Spleen (tissue), 11 donors: ENCODE data around the gene SPRY1. TPM values are rescaled to one million over a fixed set of nuclear protein-coding genes. Genes with fewer than 3 reads are reported as not detected.

ENCODE experiments used
- DNase-seq: peaks from one replicate; pipeline ENCODE4 v3.0.0-alpha.2; 2020
- H3K27ac ChIP-seq, 8 donors: fragments of 200-600 bp; sonication (generic) in 7 of 8; 1 replicate in 4 of 8; 2 replicates in 4 of 8; pipeline versions ENCODE4 v1.5.0 to v1.8.0; 2016 to 2021; ENCODE audit warnings: inconsistent platforms in 4 of 8, mild to moderate bottlenecking in 4 of 8, moderate library complexity in 1 of 8
- H3K27me3 ChIP-seq, 7 donors: fragments of 200-600 bp; sonication (generic) in 6 of 7; replicated peaks in 1 of 7; 1 replicate in 4 of 7; 2 replicates in 3 of 7; pipeline versions ENCODE4 v1.5.0 to v1.8.0; 2016 to 2021; ENCODE audit warnings: inconsistent platforms in 3 of 7, mild to moderate bottlenecking in 1 of 7
- H3K36me3 ChIP-seq, 6 donors: fragments of 200-600 bp; sonication (generic) in 5 of 6; 1 replicate in 4 of 6; 2 replicates in 2 of 6; pipeline versions ENCODE4 v1.5.0 to v1.8.0; 2016 to 2021; ENCODE audit warnings: inconsistent platforms in 2 of 6
- H3K4me1 ChIP-seq, 6 donors: fragments of 200-600 bp; sonication (generic) in 5 of 6; 1 replicate in 3 of 6; 2 replicates in 3 of 6; pipeline versions ENCODE4 v1.5.0 to v1.8.0; 2016 to 2021; ENCODE audit warnings: inconsistent platforms in 3 of 6
- H3K4me3 ChIP-seq, 8 donors: fragments of 200-600 bp; sonication (generic) in 7 of 8; 1 replicate in 4 of 8; 2 replicates in 4 of 8; pipeline versions ENCODE4 v1.5.0 to v1.8.0; 2016 to 2021; ENCODE audit warnings: inconsistent platforms in 4 of 8, mild to moderate bottlenecking in 4 of 8, moderate library complexity in 2 of 8
- H3K9me3 ChIP-seq, 8 donors: fragments of 200-600 bp; sonication (generic) in 7 of 8; 1 replicate in 4 of 8; 2 replicates in 4 of 8; pipeline versions ENCODE4 v1.5.0 to v1.8.0; 2016 to 2021; ENCODE audit warnings: inconsistent platforms in 4 of 8
- CTCF ChIP-seq, 11 experiments: fragments of 200-600 bp in 7 of 11; fragments of 450-650 bp in 4 of 11; sonication (generic) in 4 of 11; IDR thresholded peaks in 8 of 11; conservative IDR thresholded peaks in 3 of 11; 1 replicate in 7 of 11; 2 replicates in 4 of 11; pipeline versions ENCODE4 v1.4.0 to v1.8.0; 2016 to 2021; ENCODE audit warnings: antibody characterized with exemption in 11 of 11, inconsistent platforms in 4 of 11, mild to moderate bottlenecking in 1 of 11
- POLR2A ChIP-seq, 3 donors: fragments of 450-650 bp; IDR thresholded peaks; one replicate each; pipeline ENCODE4 v1.5.1; 2017; ENCODE audit warnings: antibody characterized with exemption in 3 of 3, mild to moderate bottlenecking in 1 of 3
- POLR2AphosphoS5 ChIP-seq, 3 donors: sonication (generic); formaldehyde crosslinking; IDR thresholded peaks; one replicate each; pipeline ENCODE4 v1.5.1; 2017; ENCODE audit warnings: antibody characterized with exemption in 3 of 3
- WGBS, 5 donors: extraction: QIAGEN DNeasy Blood & Tissue Kit in 3 of 5; methylation state at CpG; one replicate each; pipeline versions ENCODE4 v1.1.5 to v1.1.7; 2013 to 2018; 5-methylcytosine and 5-hydroxymethylcytosine counted together
- intact Hi-C: fragments of 100-400 bp; cut with DNase I; formaldehyde crosslinking; loops from one replicate; pipeline ENCODE4 v1.15.0; 2023; ENCODE audit warnings: low total_unique reads
- polyA plus RNA-seq, 3 donors: library from polyadenylated mRNA; stranded (reverse); fragments of 200-250 nt; gene quantifications; one replicate each; pipeline ENCODE4 v1.2.1, GENCODE V29; 2013
- total RNA-seq, 7 donors: library from RNA; depleted of rRNA in 3 of 7; stranded (reverse); fragments of >200 nt in 3 of 7; fragmentation: NEBNext Ultra II Directional in 4 of 7; extraction: Animal tissue kit (Norgen Biotek cat#: 25700) in 4 of 7; gene quantifications; one replicate each; pipeline versions ENCODE4 v1.1.0 to v1.2.1, GENCODE V29; 2016 to 2021
- donor health status: healthy with polysubstance abuse.
- donor health status: DM: no; HTN: no; CAD: no; lungs with moderate emphysema.
- donor health status: DM: no; HTN: no; CAD: no.
- donor health status: Bipolar disorder and iron deficiency.
- donor health status: healthy.
- donor health status: DM: no; HTN: no; CAD: no.
- donor health status: DM: yes; HTN: yes; CAD: no.

SPRY1 gene
- total and polyA plus RNA-seq, 10 donors = 7.2 to 71.3 (median 30.6) TPM

- no peak overlapping the region for H3K4me3 ChIP-seq
- no peaks in the 10 kb centered on the region for H3K27me3 ChIP-seq
- DNase-seq = no peak
- intact Hi-C loops = no loop called here
- no peaks in the 10 kb centered on the region for H3K9me3 ChIP-seq
- TF ChIP-seq CTCF (IDR thresholded peaks at IDR 0.05 in 8 of 11, conservative IDR thresholded peaks at IDR 0.05 in 3 of 11) (no peak), POLR2AphosphoS5 (IDR thresholded peaks at IDR 0.05) (no peak), POLR2A (IDR thresholded peaks at IDR 0.05) (no peak)
- no peaks in the 10 kb centered on the region for H3K36me3 ChIP-seq
- peaks cover 0 to 7% (median 0%) of the 10 kb centered on the region in 6 donors for H3K4me1 ChIP-seq
- no peak overlapping the region for H3K27ac ChIP-seq
- 80 to 93% (median 84%) methylated on average over 5 of the region's 5 CpGs for whole genome bisulfite sequencing, 5 donors
Measured at GRCh38 chr4:123354701-123355100, 41.9 kb upstream of the SPRY1 start.

GRCh38 chr4:123356921-123357320, 39.7 kb upstream of the SPRY1 start:
- no peak for DNase-seq
- intact Hi-C loops = no loop called here
- Histone ChIP-seq H3K27ac (no peak overlapping the region), H3K4me3 (no peak overlapping the region), H3K4me1 (peaks cover 0 to 7% (median 0%) of the 10 kb centered on the region in 6 donors), H3K27me3 (no peaks in the 10 kb centered on the region), H3K36me3 (no peaks in the 10 kb centered on the region), H3K9me3 (peaks cover 0 to 1% (median 0%) of the 10 kb centered on the region in 8 donors)
- WGBS, 5 donors = 72 to 95% (median 75%) methylated on average over 7 of the region's 7 CpGs
- TF ChIP-seq CTCF (IDR thresholded peaks at IDR 0.05 in 8 of 11, conservative IDR thresholded peaks at IDR 0.05 in 3 of 11) = no peak
- no peak for TF ChIP-seq POLR2A (IDR thresholded peaks at IDR 0.05)
- TF ChIP-seq POLR2AphosphoS5 (IDR thresholded peaks at IDR 0.05) = no peak

- no peak for TF ChIP-seq CTCF (IDR thresholded peaks at IDR 0.05 in 8 of 11, conservative IDR thresholded peaks at IDR 0.05 in 3 of 11)
- TF ChIP-seq POLR2AphosphoS5 (IDR thresholded peaks at IDR 0.05) = no peak
- TF ChIP-seq POLR2A (IDR thresholded peaks at IDR 0.05) = no peak
- H3K9me3 ChIP-seq = peaks cover 0 to 6% (median 0%) of the 10 kb centered on the region in 8 donors
- H3K27me3 ChIP-seq = no peaks in the 10 kb centered on the region
- H3K4me1 ChIP-seq = no peaks in the 10 kb centered on the region
- intact Hi-C loops = no loop called here
- H3K36me3 ChIP-seq = no peaks in the 10 kb centered on the region
- peak overlapping the region in 1 of 8 donors; percentile 67 for H3K27ac ChIP-seq
- WGBS, 5 donors = 59 to 68% (median 62%) methylated on average over 5 of the region's 5 CpGs
- DNase-seq = no peak
- H3K4me3 ChIP-seq = no peak overlapping the region
Measured at GRCh38 chr4:123359449-123360315, 36.9 kb upstream of the SPRY1 start.

- H3K27me3 ChIP-seq = no peaks in the 10 kb centered on the region
- WGBS, 5 donors = 91 to 98% (median 96%) methylated on average over 2 of the region's 2 CpGs
- no peak for TF ChIP-seq CTCF (IDR thresholded peaks at IDR 0.05 in 8 of 11, conservative IDR thresholded peaks at IDR 0.05 in 3 of 11)
- no peak for TF ChIP-seq POLR2A (IDR thresholded peaks at IDR 0.05)
- no peak for TF ChIP-seq POLR2AphosphoS5 (IDR thresholded peaks at IDR 0.05)
- H3K36me3 ChIP-seq = no peaks in the 10 kb centered on the region
- intact Hi-C loops = no loop called here
- no peak for DNase-seq
- H3K9me3 ChIP-seq = peaks cover 0 to 6% (median 0%) of the 10 kb centered on the region in 8 donors
- no peak overlapping the region for H3K4me3 ChIP-seq
- H3K4me1 ChIP-seq = no peaks in the 10 kb centered on the region
- peak overlapping the region in 4 of 8 donors; percentile 34 to 67 (median 54) for H3K27ac ChIP-seq
Measured at GRCh38 chr4:123361195-123361861, 35.3 kb upstream of the SPRY1 start.
